ENCODE data around the gene SOX18.
A peak's percentile ranks its signal among the peaks of the same experiment; 100 is the strongest.

SOX18 gene

GRCh38 chr20:64081624-64081964 lies 32.2 kb upstream of the SOX18 start:
- Histone ChIP-seq H3K9ac (ENCODE audit: low read length in 5 of 5) (peak overlapping the region in 1 of 5 donors; percentile 14), H3K4me3 (ENCODE audit: low read depth in 1 of 5, low read length in 5 of 5) (no peak overlapping the region), H3K36me3 (ENCODE audit: control insufficient read depth in 5 of 5, insufficient read depth in 5 of 5, low read length in 5 of 5) (no peaks in the 10 kb centered on the region), H3K4me1 (ENCODE audit: control insufficient read depth in 5 of 5, insufficient read depth in 5 of 5, low read length in 5 of 5) (peaks cover 0 to 74% (median 57%) of the 10 kb centered on the region in 5 donors), H3K27me3 (ENCODE audit: control insufficient read depth in 5 of 5, insufficient read depth in 4 of 5, low read length in 5 of 5) (peaks cover 15 to 23% (median 22%) of the 10 kb centered on the region in 5 donors), H3K27ac (ENCODE audit: low read depth, low read length) (no peak overlapping the region), H3K9me3 (ENCODE audit: control insufficient read depth in 5 of 5, low read length in 5 of 5) (no peaks in the 10 kb centered on the region)

DNA sequence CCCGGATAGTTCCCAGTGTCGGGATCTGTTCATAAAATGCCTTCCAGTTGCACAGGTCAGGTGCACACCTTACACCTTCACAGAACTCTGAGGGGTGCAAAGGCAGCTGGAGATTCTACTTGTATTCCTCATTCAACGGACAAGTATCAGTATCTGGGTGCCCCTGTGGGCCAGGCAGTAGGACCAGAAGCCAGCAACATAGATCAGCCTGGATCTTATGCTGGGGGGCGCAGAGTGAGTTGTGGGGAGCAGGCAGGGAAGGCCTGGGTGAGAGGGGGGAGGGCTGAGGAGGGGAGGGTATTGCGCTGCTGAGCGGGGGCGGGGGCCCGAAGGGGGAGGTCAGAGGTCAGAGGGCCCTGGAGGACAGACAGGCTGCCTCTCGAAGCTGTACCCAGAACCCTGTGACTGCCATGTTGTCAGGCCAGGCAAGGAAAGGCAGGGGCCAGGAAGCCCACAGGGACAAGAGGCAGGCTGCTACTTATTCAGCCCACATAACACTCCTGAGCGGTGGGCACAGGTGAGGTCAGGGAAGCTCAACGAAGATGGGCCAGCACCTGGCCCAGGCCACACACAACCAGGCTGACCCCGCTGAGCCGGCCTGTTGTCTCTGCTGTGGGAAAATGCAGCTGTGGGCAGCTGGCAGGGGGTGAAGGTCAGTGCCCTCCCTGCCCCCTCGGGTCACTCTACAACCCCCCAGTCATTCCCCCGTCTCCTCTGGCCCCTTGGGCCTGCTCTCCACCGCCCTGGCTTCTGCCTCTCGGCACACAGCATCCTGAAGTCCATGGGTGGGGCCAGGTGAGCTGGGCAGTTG lies 31.6 kb upstream of the SOX18 start:
- peaks cover 13 to 22% (median 19%) of the 10 kb centered on the region in 5 donors for H3K27me3 ChIP-seq (ENCODE audit: control insufficient read depth in 5 of 5, insufficient read depth in 4 of 5, low read length in 5 of 5)
- peak overlapping the region in 1 of 5 donors; percentile 72 for H3K9ac ChIP-seq (ENCODE audit: low read length in 5 of 5)
- H3K27ac ChIP-seq (ENCODE audit: low read depth, low read length): no peak overlapping the region
- peak overlapping the region in 3 of 5 donors; percentile 62 to 75 (median 65) for H3K4me3 ChIP-seq (ENCODE audit: low read depth in 1 of 5, low read length in 5 of 5)
- H3K36me3 ChIP-seq (ENCODE audit: control insufficient read depth in 5 of 5, insufficient read depth in 5 of 5, low read length in 5 of 5): peaks cover 0 to 2% (median 0%) of the 10 kb centered on the region in 5 donors
- no peaks in the 10 kb centered on the region for H3K9me3 ChIP-seq (ENCODE audit: control insufficient read depth in 5 of 5, low read length in 5 of 5)
- H3K4me1 ChIP-seq (ENCODE audit: control insufficient read depth in 5 of 5, insufficient read depth in 5 of 5, low read length in 5 of 5): peaks cover 0 to 80% (median 61%) of the 10 kb centered on the region in 5 donors

DNA sequence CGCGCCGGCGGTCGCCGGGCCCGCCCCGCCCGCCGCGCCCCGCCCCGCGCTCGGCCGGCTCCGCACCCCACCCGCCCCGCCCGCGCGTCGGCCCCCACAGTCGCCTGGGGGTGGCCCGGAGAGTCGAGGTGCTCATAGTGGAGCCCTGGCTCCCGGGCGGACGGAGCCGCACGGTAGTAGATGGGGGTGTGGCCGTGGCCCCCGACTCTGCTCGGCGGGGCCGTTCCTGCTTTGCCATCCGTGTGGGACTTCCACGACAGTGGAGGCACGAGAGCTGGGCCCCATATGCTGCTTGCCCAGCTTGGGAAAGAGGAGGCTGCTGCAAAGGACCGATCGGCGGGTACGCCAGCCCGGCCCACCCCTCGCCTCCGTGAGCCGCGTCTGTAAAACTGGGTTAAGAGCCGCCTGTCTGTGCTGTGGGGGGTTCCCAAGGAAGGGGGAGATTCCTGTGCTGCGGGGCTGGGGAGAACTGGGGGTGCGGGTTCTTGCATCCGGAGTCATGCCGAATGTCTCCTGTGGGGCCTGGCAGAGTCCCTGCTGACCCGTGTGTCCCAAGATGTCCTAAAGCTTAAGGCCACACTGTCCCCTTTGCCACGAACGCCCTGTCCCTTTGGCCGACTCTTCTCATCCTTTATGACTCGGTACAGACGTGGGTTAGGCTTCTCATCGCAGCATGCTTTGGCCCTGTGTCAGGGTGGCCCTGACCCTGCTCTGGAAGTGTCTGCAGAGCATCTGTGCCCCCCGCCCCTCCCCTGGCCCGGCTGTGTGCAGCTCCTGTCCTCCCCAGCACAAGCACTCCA lies 30.8 kb upstream of the SOX18 start, which contains the start of gene OPRL1:
Gene OPRL1 (plus strand): TSS at position 70 of the 800 bp plus-strand sequence. CDS start 12,639 bp downstream, outside the sequence.
- H3K36me3 ChIP-seq (ENCODE audit: control insufficient read depth in 5 of 5, insufficient read depth in 5 of 5, low read length in 5 of 5): peaks cover 0 to 3% (median 1%) of the 10 kb centered on the region in 5 donors
- peak within 1 kb of the TSS; percentile 16 to 84 (median 82) for H3K9ac ChIP-seq (ENCODE audit: low read length in 5 of 5)
- H3K4me3 ChIP-seq (ENCODE audit: low read depth in 1 of 5, low read length in 5 of 5): peak within 1 kb of the TSS; percentile 59 to 78 (median 73)
- H3K27me3 ChIP-seq (ENCODE audit: control insufficient read depth in 5 of 5, insufficient read depth in 4 of 5, low read length in 5 of 5): peaks cover 7 to 15% (median 14%) of the 10 kb centered on the region in 5 donors
- peak within 1 kb of the TSS; percentile 37 for H3K27ac ChIP-seq (ENCODE audit: low read depth, low read length)
- peaks cover 0 to 81% (median 61%) of the 10 kb centered on the region in 5 donors for H3K4me1 ChIP-seq (ENCODE audit: control insufficient read depth in 5 of 5, insufficient read depth in 5 of 5, low read length in 5 of 5)
- no peaks in the 10 kb centered on the region for H3K9me3 ChIP-seq (ENCODE audit: control insufficient read depth in 5 of 5, low read length in 5 of 5)

GRCh38 chr20:64079273-64080012 lies 30.0 kb upstream of the SOX18 start, which contains the start of gene RGS19:
RGS19 (minus strand) TSS chr20:64079518; CDS start chr20:64076886, 2,632 bp downstream.
- peaks cover 0 to 78% (median 61%) of the 10 kb centered on the region in 5 donors for H3K4me1 ChIP-seq (ENCODE audit: control insufficient read depth in 5 of 5, insufficient read depth in 5 of 5, low read length in 5 of 5)
- peaks cover 5 to 7% (median 7%) of the 10 kb centered on the region in 5 donors for H3K27me3 ChIP-seq (ENCODE audit: control insufficient read depth in 5 of 5, insufficient read depth in 4 of 5, low read length in 5 of 5)
- H3K9ac ChIP-seq (ENCODE audit: low read length in 5 of 5): peak within 1 kb of the TSS; percentile 16 to 84 (median 82)
- H3K27ac ChIP-seq (ENCODE audit: low read depth, low read length): peak within 1 kb of the TSS; percentile 37
- H3K4me3 ChIP-seq (ENCODE audit: low read depth in 1 of 5, low read length in 5 of 5): peak within 1 kb of the TSS; percentile 59 to 78 (median 73)
- H3K36me3 ChIP-seq (ENCODE audit: control insufficient read depth in 5 of 5, insufficient read depth in 5 of 5, low read length in 5 of 5): peaks cover 0 to 11% (median 4%) of the 10 kb centered on the region in 5 donors
- no peaks in the 10 kb centered on the region for H3K9me3 ChIP-seq (ENCODE audit: control insufficient read depth in 5 of 5, low read length in 5 of 5)

GRCh38 chr20:64078934-64079272 lies 29.5 kb upstream of the SOX18 start:
- no peaks in the 10 kb centered on the region for H3K9me3 ChIP-seq (ENCODE audit: control insufficient read depth in 5 of 5, low read length in 5 of 5)
- peaks cover 0 to 72% (median 55%) of the 10 kb centered on the region in 5 donors for H3K4me1 ChIP-seq (ENCODE audit: control insufficient read depth in 5 of 5, insufficient read depth in 5 of 5, low read length in 5 of 5)
- peaks cover 0 to 2% (median 2%) of the 10 kb centered on the region in 5 donors for H3K27me3 ChIP-seq (ENCODE audit: control insufficient read depth in 5 of 5, insufficient read depth in 4 of 5, low read length in 5 of 5)

GRCh38 chr20:64077876-64078551 lies 28.6 kb upstream of the SOX18 start:
- Histone ChIP-seq H3K27ac (ENCODE audit: low read depth, low read length) (no peak overlapping the region), H3K9ac (ENCODE audit: low read length in 5 of 5) (peak overlapping the region in 4 of 5 donors; percentile 80 to 84 (median 82))

More at GRCh38 chr20:64078934-64079272, 29.5 kb upstream of the SOX18 start:
- Histone ChIP-seq H3K9ac (ENCODE audit: low read length in 5 of 5) (peak overlapping the region; percentile 16 to 84 (median 82)), H3K27ac (ENCODE audit: low read depth, low read length) (peak overlapping the region; percentile 37), H3K4me3 (ENCODE audit: low read depth in 1 of 5, low read length in 5 of 5) (peak overlapping the region; percentile 59 to 78 (median 73)), H3K36me3 (ENCODE audit: control insufficient read depth in 5 of 5, insufficient read depth in 5 of 5, low read length in 5 of 5) (peaks cover 0 to 16% (median 8%) of the 10 kb centered on the region in 5 donors)

GRCh38 chr20:64077541-64077875 lies 28.1 kb upstream of the SOX18 start:
- H3K4me1 ChIP-seq (ENCODE audit: control insufficient read depth in 5 of 5, insufficient read depth in 5 of 5, low read length in 5 of 5): peaks cover 0 to 61% (median 45%) of the 10 kb centered on the region in 5 donors
- peaks cover 0 to 25% (median 14%) of the 10 kb centered on the region in 5 donors for H3K36me3 ChIP-seq (ENCODE audit: control insufficient read depth in 5 of 5, insufficient read depth in 5 of 5, low read length in 5 of 5)
- H3K27ac ChIP-seq (ENCODE audit: low read depth, low read length): no peak overlapping the region
- no peaks in the 10 kb centered on the region for H3K9me3 ChIP-seq (ENCODE audit: control insufficient read depth in 5 of 5, low read length in 5 of 5)
- H3K4me3 ChIP-seq (ENCODE audit: low read depth in 1 of 5, low read length in 5 of 5): peak overlapping the region; percentile 32 to 75 (median 59)
- no peaks in the 10 kb centered on the region for H3K27me3 ChIP-seq (ENCODE audit: control insufficient read depth in 5 of 5, insufficient read depth in 4 of 5, low read length in 5 of 5)
- H3K9ac ChIP-seq (ENCODE audit: low read length in 5 of 5): peak overlapping the region in 3 of 5 donors; percentile 53 to 80 (median 68)

More at GRCh38 chr20:64077876-64078551, 28.6 kb upstream of the SOX18 start:
- Histone ChIP-seq H3K27me3 (ENCODE audit: control insufficient read depth in 5 of 5, insufficient read depth in 4 of 5, low read length in 5 of 5) (no peaks in the 10 kb centered on the region), H3K9me3 (ENCODE audit: control insufficient read depth in 5 of 5, low read length in 5 of 5) (no peaks in the 10 kb centered on the region), H3K36me3 (ENCODE audit: control insufficient read depth in 5 of 5, insufficient read depth in 5 of 5, low read length in 5 of 5) (peaks cover 0 to 20% (median 10%) of the 10 kb centered on the region in 5 donors), H3K4me3 (ENCODE audit: low read depth in 1 of 5, low read length in 5 of 5) (peak overlapping the region; percentile 59 to 78 (median 73)), H3K4me1 (ENCODE audit: control insufficient read depth in 5 of 5, insufficient read depth in 5 of 5, low read length in 5 of 5) (peaks cover 0 to 64% (median 48%) of the 10 kb centered on the region in 5 donors)

- Histone ChIP-seq H3K27me3 (ENCODE audit: control insufficient read depth in 5 of 5, insufficient read depth in 4 of 5, low read length in 5 of 5) (no peaks in the 10 kb centered on the region), H3K4me3 (ENCODE audit: low read depth in 1 of 5, low read length in 5 of 5) (peak overlapping the region; percentile 11 to 75 (median 45)), H3K9me3 (ENCODE audit: control insufficient read depth in 5 of 5, low read length in 5 of 5) (no peaks in the 10 kb centered on the region), H3K27ac (ENCODE audit: low read depth, low read length) (no peak overlapping the region), H3K4me1 (ENCODE audit: control insufficient read depth in 5 of 5, insufficient read depth in 5 of 5, low read length in 5 of 5) (peaks cover 0 to 56% (median 41%) of the 10 kb centered on the region in 5 donors), H3K36me3 (ENCODE audit: control insufficient read depth in 5 of 5, insufficient read depth in 5 of 5, low read length in 5 of 5) (peaks cover 0 to 29% (median 18%) of the 10 kb centered on the region in 5 donors), H3K9ac (ENCODE audit: low read length in 5 of 5) (peak overlapping the region in 3 of 5 donors; percentile 53 to 80 (median 68))
These were observed 27.7 kb upstream of the SOX18 start for GRCh38 chr20:64077094-64077493.
